ENCODE results near the gene SDK2.

Gene SDK2, protein sequence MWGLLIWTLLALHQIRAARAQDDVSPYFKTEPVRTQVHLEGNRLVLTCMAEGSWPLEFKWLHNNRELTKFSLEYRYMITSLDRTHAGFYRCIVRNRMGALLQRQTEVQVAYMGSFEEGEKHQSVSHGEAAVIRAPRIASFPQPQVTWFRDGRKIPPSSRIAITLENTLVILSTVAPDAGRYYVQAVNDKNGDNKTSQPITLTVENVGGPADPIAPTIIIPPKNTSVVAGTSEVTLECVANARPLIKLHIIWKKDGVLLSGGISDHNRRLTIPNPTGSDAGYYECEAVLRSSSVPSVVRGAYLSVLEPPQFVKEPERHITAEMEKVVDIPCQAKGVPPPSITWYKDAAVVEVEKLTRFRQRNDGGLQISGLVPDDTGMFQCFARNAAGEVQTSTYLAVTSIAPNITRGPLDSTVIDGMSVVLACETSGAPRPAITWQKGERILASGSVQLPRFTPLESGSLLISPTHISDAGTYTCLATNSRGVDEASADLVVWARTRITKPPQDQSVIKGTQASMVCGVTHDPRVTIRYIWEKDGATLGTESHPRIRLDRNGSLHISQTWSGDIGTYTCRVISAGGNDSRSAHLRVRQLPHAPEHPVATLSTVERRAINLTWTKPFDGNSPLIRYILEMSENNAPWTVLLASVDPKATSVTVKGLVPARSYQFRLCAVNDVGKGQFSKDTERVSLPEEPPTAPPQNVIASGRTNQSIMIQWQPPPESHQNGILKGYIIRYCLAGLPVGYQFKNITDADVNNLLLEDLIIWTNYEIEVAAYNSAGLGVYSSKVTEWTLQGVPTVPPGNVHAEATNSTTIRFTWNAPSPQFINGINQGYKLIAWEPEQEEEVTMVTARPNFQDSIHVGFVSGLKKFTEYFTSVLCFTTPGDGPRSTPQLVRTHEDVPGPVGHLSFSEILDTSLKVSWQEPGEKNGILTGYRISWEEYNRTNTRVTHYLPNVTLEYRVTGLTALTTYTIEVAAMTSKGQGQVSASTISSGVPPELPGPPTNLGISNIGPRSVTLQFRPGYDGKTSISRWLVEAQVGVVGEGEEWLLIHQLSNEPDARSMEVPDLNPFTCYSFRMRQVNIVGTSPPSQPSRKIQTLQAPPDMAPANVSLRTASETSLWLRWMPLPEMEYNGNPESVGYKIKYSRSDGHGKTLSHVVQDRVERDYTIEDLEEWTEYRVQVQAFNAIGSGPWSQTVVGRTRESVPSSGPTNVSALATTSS (N-terminal part only)

DNA sequence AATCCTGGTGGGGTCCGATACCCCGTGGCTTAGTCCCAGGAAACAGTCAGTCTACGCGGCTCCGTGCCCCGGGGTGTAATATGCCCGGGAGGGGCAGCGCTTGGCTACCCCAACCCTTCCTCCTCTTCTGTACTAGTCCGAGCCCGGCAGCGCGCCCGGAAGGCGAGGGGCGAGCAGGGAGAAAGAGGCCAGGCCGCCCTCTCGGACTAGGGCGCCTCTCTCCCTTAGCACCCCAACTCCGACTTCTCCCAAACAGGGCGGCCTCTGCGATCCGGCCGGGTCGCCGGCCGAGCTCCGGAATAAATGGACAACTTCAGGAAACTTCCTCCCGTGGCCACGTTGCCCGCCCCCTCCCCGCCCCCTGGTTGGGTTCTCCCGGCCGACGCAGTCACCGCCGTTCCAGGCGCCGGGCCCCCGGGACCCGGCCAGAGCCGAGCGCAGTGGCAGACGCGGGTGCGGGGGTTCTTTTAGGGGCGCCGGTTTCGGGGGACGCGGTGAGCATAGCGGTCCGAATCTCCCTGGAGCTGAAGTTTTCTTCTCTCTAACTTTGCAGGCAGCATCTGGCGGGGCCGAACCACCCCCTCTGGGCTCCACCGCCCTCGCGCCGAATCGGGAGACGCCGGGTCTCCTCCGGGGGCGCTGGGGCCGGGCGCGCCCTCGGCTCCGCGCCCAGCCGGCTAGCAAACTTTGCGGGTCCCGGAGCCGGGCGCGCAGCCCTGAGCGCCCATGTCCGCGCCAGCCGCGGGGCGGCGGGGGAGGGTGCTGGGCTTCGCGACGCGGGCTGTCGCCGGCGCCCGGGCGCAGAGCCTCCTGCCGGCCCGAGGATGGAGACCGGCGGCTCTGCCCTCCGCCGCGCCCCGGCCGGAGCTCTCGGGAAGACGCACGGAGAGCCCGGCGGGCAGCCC, at the start of gene SDK2:
TSS of gene SDK2 (minus strand) at position 301 of the 905 bp plus-strand sequence. CDS start 357 bp downstream, outside the sequence.
- no peak for DNase-seq (ENCODE audit: low spot score)

- DNase-seq (ENCODE audit: low spot score): no peak
Observed at GRCh38 chr17:73693071-73693470, 48.8 kb upstream of the SDK2 start.

DNA sequence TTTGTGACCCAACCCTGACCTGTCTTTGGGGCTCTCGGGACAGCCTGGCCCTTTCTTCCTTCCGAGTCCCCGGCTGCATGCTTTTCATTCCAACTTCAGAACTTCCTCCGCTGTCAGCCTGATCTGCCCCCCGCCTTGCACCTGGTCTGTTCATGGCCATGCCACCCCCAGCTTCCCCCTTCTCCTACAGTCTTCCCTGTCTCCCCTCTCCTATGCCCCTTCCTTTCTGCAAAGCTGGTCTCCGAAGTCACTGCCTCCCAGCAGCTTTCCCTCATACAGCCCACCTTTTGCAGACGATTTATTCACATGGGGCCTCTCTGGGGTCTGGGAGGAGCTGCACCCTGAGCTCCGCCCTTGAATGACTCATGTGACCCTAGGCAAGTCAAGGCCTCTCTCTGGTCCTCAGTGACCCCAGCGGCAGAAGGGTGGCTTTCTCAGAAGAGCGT, 47.1 kb upstream of the SDK2 start:
- DNase-seq (ENCODE audit: low spot score): no peak

DNA sequence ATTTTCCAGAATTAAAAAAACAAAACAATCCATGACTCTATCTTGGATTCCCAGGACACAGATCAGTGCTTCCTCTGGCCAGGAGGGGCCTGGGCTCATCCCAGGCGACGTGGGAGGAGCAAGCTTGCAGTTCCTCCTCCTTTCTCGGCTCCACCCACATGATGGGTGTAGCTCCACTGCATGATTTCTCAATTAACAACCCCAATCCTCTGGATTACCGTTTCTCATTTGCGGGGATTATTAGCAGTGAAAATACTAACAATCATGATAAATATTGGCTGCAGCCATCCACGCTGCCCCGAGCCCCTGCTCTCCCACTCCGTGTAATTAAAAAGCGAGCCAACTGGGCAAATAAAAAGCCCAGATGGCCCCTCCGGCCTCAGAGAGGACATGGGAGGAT, 46.4 kb upstream of the SDK2 start:
- DNase-seq (ENCODE audit: low spot score): no peak

- no peak for DNase-seq (ENCODE audit: low spot score)
Observed at GRCh38 chr17:73689596-73690275, 45.5 kb upstream of the SDK2 start.

DNA sequence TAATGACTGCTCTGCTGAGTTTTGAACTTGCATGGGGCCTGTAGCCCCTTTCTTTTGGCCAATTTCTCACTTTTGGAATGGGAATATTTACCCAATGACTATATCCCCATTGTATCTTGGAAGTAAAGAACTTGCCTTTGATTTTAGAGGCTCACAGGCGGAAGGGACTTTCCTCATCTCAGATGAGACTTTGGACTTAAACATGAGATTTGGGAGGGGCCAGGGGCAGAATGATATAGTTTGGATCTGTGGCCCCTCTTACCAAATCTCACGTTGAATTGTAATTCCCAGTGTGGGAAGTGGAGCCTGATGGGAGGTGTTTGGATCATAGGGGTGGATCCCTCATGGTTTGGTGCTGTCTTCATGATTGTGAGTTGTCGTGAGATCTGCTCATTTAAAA, 42.7 kb upstream of the SDK2 start:
- DNase-seq (ENCODE audit: low spot score): no peak

DNA sequence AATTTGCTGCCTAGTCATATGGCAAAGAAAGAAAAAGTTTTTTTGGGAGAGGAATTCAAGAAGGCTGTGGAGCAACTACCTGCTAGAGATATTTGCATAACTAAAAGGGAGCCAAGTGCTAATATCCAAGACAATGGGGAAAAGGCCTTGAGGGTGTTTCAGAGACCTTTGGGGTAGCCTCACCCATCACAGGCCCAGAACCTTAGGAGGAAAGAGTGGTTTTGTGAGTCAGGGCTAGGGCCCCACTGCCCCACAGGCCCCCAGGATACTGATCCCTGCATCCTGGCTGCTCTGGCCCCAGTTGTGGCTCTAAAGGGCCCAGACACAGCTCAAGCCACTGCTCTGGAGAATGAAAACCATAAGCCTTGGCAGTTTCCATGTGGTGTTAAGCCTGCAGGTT, 41.9 kb upstream of the SDK2 start:
- DNase-seq (ENCODE audit: low spot score): no peak

GRCh38 chr17:73684183-73684582, 39.9 kb upstream of the SDK2 start:
- DNase-seq (ENCODE audit: low spot score): no peak

- DNase-seq (ENCODE audit: low spot score): no peak
Observed at GRCh38 chr17:73683771-73684170, 39.5 kb upstream of the SDK2 start.

GRCh38 chr17:73681946-73682345, 37.7 kb upstream of the SDK2 start:
- DNase-seq (ENCODE audit: low spot score): no peak

DNA sequence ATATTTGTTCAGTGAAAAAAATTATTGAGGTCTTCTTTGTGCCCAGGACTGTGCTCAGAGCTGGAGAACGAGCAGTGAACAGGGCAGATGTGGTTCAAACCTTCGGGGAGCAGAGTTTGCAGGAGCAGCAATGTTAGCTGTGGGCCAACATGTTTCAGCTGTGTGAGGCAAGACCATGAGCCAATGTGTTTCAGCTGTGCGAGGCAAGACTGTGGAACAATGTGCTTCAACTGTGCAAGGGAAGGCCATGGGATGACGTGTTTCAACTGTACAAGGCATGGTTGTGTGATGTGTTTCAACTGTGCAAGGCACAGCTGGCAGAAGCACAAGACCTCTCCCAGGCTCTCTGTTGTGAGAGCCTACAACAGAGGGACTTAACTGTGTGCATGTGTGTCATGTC, 35.2 kb upstream of the SDK2 start:
- no peak for DNase-seq (ENCODE audit: low spot score)

- no peak for DNase-seq (ENCODE audit: low spot score)
Observed at GRCh38 chr17:73678999-73679398, 34.8 kb upstream of the SDK2 start.

DNA sequence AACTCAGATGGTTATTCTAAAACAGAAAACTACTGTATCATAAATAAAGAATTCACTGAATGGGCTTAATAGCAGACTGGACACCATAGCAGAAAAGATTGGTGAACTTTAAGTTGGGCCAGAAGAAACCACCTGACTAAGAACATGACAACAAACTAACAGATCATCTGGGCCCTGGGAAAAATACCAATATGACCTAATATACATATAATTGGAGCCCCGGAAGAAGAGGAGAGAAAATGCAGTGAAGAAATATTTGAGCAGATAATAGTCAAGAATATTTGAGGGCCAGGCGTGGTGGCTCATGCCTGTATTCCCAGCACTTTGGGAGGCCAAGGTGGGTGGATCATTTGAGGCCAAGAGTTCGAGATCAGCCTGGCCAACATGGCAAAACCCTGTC, 25.5 kb upstream of the SDK2 start:
- DNase-seq (ENCODE audit: low spot score): no peak

DNA sequence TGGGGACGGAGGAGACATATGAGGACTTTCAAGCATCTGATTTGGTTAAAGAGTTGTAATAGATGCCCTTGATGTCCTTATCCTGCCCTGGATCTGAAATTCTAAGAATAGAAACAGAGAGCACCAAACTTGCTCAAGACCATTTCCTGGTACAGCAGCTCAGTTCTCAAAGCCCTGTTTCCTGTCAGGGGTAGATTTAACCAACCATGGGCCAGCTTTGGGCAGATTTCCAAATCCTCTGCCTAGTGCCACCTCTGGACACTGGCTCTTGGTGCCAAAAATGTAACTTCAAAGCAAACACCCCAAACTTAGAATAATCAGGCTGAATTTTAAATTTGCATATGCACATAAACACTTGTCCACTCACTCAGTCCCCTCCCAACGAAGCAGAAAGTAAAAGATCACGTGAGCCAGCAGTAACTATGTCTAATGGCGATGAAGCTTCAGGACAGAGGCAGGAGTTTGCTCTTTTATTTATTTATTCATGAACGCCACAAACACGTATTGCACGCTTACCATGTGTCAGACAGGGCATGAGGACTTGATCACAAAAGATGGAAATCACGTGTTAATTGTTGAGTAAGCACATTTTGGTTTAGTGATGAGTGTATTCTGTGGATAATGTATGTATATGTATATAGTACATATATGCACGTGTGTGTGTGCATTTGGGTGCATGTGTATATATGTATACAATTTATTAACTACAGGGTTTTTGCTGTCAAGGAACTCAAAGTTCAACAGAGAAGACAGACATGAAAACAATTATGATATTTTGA, 23.1 kb upstream of the SDK2 start:
- DNase-seq (ENCODE audit: low spot score): no peak

GRCh38 chr17:73663614-73664013, 19.4 kb upstream of the SDK2 start:
- no peak for DNase-seq (ENCODE audit: low spot score)

- DNase-seq (ENCODE audit: low spot score): no peak
Observed at GRCh38 chr17:73660366-73660765, 16.1 kb upstream of the SDK2 start.

GRCh38 chr17:73658821-73659515, 14.7 kb upstream of the SDK2 start:
- DNase-seq (ENCODE audit: low spot score): no peak

GRCh38 chr17:73657473-73658116, 13.3 kb upstream of the SDK2 start:
- DNase-seq (ENCODE audit: low spot score): no peak

DNA sequence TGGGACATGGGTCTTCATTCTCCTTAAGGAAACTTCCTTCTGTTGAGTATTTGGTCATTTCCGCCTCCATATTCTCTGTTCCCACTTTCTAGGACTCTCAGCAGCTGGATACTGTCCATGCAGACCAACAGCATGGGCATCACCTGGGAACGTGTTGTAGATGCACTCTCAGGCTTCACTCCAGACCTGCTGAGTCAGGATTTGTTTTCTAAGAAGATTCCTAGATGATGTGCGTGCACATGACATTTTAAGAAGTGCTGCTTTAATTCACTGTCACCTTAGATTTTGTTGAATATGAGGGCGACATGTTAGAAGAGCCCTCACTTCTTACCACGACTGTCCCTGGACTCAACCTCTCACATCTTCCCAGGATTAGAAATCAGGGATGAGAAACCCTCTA, 10.0 kb upstream of the SDK2 start:
- no peak for DNase-seq (ENCODE audit: low spot score)
